ENCODE results near the gene CCSER1.

CCSER1 gene

GRCh38 chr4:90643156-90643555, 516.0 kb downstream of the CCSER1 start:
- no peaks in the 10 kb centered on the region for H4K20me1 ChIP-seq (ENCODE audit: insufficient read depth, low read length, poor library complexity, severe bottlenecking)
- H3K27me3 ChIP-seq (ENCODE audit: insufficient read depth, low read length, poor library complexity, severe bottlenecking) = no peaks in the 10 kb centered on the region
- no peak overlapping the region for H3K4me3 ChIP-seq (ENCODE audit: low read length, poor library complexity, severe bottlenecking)
- H3K9me3 ChIP-seq (ENCODE audit: insufficient read depth, low read depth, low read length) = no peaks in the 10 kb centered on the region
- TF ChIP-seq CTCF (conservative IDR thresholded peaks at IDR 0.05; ENCODE audit: low read length) (no peak), EZH2phosphoT487 (IDR thresholded peaks at IDR 0.05; ENCODE audit: borderline replicate concordance) (no peak)
- H3K4me1 ChIP-seq (ENCODE audit: insufficient read depth, low read length, poor library complexity, severe bottlenecking) = no peaks in the 10 kb centered on the region
- H3K9ac ChIP-seq (ENCODE audit: low read depth, low read length, poor library complexity, severe bottlenecking) = no peak overlapping the region
- no peak overlapping the region for H2AFZ ChIP-seq (ENCODE audit: low read length)
- H3K36me3 ChIP-seq (ENCODE audit: insufficient read depth, low read length) = no peaks in the 10 kb centered on the region
- H3F3A ChIP-seq (ENCODE audit: low read depth) = no peaks in the 10 kb centered on the region
- no peak overlapping the region for H3K4me2 ChIP-seq (ENCODE audit: low read depth, low read length, poor library complexity, severe bottlenecking)
- H3K79me2 ChIP-seq (ENCODE audit: insufficient read depth, low read length) = no peaks in the 10 kb centered on the region
- H3K9me2 ChIP-seq (replicated peaks; ENCODE audit: low read depth, low read length) = 0 out of 2 replicates have a peak, but pooled peaks cover 3% of the 10 kb centered on the region

GRCh38 chr4:90648311-90648710, 521.1 kb downstream of the CCSER1 start:
- no peaks in the 10 kb centered on the region for H4K20me1 ChIP-seq (ENCODE audit: insufficient read depth, low read length, poor library complexity, severe bottlenecking)
- H3K9ac ChIP-seq (ENCODE audit: low read depth, low read length, poor library complexity, severe bottlenecking) = no peak overlapping the region
- TF ChIP-seq EZH2phosphoT487 (IDR thresholded peaks at IDR 0.05; ENCODE audit: borderline replicate concordance) = no peak
- no peak for TF ChIP-seq CTCF (conservative IDR thresholded peaks at IDR 0.05; ENCODE audit: low read length)
- no peak overlapping the region for H2AFZ ChIP-seq (ENCODE audit: low read length)
- H3K4me2 ChIP-seq (ENCODE audit: low read depth, low read length, poor library complexity, severe bottlenecking) = no peak overlapping the region
- H3K79me2 ChIP-seq (ENCODE audit: insufficient read depth, low read length) = no peaks in the 10 kb centered on the region
- no peaks in the 10 kb centered on the region for H3K36me3 ChIP-seq (ENCODE audit: insufficient read depth, low read length)
- H3K9me3 ChIP-seq (ENCODE audit: insufficient read depth, low read depth, low read length) = no peaks in the 10 kb centered on the region
- H3K4me1 ChIP-seq (ENCODE audit: insufficient read depth, low read length, poor library complexity, severe bottlenecking) = no peaks in the 10 kb centered on the region
- H3K27me3 ChIP-seq (ENCODE audit: insufficient read depth, low read length, poor library complexity, severe bottlenecking) = no peaks in the 10 kb centered on the region
- no peak overlapping the region for H3K4me3 ChIP-seq (ENCODE audit: low read length, poor library complexity, severe bottlenecking)
- H3K9me2 ChIP-seq (replicated peaks; ENCODE audit: low read depth, low read length) = 0 out of 2 replicates have a peak, but pooled peaks cover 3% of the 10 kb centered on the region
- H3F3A ChIP-seq (ENCODE audit: low read depth) = no peaks in the 10 kb centered on the region

- H3K9ac ChIP-seq (ENCODE audit: low read depth, low read length, poor library complexity, severe bottlenecking) = no peak overlapping the region
- TF ChIP-seq EZH2phosphoT487 (IDR thresholded peaks at IDR 0.05; ENCODE audit: borderline replicate concordance) = no peak
- no peak for TF ChIP-seq CTCF (conservative IDR thresholded peaks at IDR 0.05; ENCODE audit: low read length)
Observed at GRCh38 chr4:90648791-90649190, 521.6 kb downstream of the CCSER1 start.

More at GRCh38 chr4:90648791-90649190, 521.6 kb downstream of the CCSER1 start:
- Histone ChIP-seq H3K27me3 (ENCODE audit: insufficient read depth, low read length, poor library complexity, severe bottlenecking) (no peaks in the 10 kb centered on the region), H3K9me3 (ENCODE audit: insufficient read depth, low read depth, low read length) (no peaks in the 10 kb centered on the region), H2AFZ (ENCODE audit: low read length) (no peak overlapping the region), H4K20me1 (ENCODE audit: insufficient read depth, low read length, poor library complexity, severe bottlenecking) (no peaks in the 10 kb centered on the region), H3K36me3 (ENCODE audit: insufficient read depth, low read length) (no peaks in the 10 kb centered on the region), H3K4me3 (ENCODE audit: low read length, poor library complexity, severe bottlenecking) (no peak overlapping the region), H3K79me2 (ENCODE audit: insufficient read depth, low read length) (no peaks in the 10 kb centered on the region), H3K9me2 (replicated peaks; ENCODE audit: low read depth, low read length) (0 out of 2 replicates have a peak, but pooled peaks cover 3% of the 10 kb centered on the region), H3K4me1 (ENCODE audit: insufficient read depth, low read length, poor library complexity, severe bottlenecking) (no peaks in the 10 kb centered on the region), H3K4me2 (ENCODE audit: low read depth, low read length, poor library complexity, severe bottlenecking) (no peak overlapping the region), H3F3A (ENCODE audit: low read depth) (no peaks in the 10 kb centered on the region)

All from Loucy (cell line).